ENCODE data around the gene CD14.
"Not testable (repeated sequence)": the region's sequence is repeated elsewhere in the genome, so short reads cannot be mapped to it uniquely, and the experiment has no call there.

Gene CD14

DNA sequence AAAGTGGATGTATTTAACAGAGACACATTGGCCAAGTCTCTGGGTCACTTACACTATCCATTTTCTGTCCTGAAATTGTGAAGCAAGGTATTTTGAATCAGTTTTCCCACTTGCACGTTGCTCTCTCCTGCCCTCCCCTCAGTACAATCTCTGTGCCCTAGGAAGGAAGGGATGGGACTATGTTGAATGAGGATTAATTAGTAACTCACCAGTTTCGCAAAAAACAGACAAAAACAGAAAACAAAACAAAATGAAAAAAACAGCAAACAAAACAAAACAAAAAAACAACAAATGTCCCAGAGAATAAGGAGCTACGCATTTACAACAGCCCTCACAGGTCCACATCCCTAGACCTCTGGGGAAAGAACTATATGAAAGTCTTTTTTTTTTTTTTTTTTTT, 1.1 kb upstream of the CD14 start:
- DNase-seq, result no peak

DNA sequence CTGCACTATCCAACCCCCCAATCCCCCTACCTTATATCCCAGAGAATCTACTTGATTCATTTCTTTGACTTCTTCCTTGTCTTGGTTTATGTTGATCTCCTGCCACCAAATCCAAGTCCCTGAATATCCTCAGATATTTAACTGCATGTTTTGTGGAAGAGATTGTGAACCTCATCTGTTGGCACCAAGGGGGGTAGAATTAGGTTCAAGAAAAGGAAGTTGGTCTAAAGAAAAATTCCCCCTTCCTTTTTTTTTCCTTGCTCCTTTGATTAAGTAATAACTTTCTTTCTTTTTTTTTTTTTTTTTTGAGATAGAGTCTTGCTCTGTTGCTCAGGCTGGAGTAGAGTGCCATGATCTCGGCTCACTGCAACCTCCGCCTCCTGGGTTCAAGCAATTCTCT, 526 bp upstream of the CD14 start:
- no peak for DNase-seq

DNA sequence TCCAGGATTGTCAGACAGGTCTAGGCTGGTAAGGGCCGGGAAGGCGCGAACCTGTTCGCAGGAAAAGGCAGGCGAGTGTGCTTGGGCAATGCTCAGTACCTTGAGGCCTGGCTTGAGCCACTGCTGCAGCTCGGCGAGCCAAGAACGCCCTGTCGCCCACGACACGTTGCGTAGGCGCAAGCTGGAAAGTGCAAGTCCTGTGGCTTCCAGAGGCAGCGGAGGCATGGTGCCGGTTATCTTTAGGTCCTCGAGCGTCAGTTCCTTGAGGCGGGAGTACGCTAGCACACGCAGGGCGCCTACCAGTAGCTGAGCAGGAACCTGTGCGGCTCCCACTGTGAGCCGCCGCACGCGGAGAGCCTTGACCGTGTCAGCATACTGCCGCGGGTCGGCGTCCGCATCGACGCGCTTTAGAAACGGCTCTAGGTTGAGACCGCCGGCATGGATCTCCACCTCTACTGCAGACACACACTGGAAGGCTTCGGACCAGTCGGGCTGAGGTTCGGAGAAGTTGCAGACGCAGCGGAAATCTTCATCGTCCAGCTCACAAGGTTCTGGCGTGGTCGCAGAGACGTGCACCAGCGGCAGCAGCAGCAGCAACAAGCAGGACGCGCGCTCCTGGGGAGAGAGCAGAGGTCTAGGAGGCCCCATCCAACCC, 482 bp downstream of the CD14 start:
- DNase-seq, result peak; percentile 64

DNA sequence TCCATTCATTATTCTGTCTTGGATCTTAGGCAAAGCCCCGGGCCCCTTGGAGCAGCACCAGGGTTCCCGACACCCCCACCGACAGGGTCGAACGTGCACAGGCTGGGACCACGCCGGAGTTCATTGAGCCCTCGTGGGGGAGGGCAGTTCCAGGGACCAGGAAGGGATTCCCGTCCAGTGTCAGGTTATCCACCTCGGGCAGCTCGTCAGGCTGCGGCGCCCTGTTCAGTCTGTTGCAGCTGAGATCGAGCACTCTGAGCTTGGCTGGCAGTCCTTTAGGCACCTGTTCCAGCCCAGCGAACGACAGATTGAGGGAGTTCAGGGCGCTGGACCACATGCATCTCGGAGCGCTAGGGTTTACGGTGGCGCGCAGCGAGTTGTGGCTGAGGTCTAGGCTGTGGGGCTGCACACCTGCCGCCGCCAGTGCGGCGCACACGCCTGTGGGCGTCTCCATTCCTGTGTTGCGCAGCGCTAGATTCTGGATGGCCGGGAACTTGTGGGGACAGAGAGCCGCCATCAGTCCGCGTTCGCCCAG, 1.1 kb downstream of the CD14 start:
- DNase-seq, result peak; percentile 50

DNA sequence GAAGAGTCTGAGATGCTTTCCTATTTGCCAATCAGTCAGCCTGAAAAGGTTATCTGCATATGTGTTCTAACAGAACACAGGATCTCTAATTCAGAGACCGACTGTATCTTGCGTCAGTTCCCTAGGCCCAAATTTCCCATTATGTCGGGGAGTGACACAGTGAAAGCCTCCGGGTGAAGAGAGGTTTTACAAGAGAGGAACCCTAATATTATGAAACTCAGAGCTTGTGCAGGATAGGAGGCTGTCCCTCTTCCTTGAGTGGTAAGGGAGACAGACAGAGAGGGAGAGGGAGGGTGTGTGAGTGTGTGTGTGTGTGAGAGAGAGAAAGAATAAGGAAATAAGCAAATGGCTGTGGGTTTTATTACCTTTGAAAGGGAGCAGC, 1.9 kb downstream of the CD14 start:
- DNase-seq, result no peak

DNA sequence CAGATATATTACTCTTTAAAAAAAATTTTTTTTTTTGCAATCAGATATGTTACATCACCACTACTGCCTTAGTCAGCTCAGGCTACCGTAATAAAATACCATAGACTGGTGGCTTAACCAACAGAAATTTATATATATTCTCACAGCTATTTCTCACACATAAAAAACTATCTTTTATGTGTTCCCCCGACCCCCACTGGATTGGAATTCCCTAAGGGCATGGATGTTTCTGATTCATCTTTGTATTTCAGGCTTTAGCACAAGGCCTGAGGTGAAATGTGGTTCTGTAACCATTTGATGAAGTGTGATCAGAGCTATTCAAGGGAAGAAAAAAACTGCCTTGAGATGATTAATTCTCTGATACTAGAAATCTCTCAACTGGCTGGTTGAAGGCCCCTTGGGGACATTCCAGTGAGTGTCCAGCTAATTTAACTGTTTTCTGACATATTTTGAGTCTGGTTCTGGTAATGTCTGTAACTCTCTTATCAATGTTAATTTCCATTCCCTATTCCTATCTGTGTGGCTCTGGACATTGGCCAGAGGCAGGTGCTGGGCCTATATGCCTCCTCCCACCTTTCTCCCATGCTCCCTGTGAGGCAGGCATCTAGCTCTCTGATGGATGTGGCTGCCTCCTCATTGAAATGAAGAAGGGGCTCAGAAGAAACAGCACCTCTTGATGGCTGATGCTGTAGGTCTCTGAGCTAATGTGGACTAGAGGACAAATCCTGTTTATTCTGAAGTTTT, 2.5 kb downstream of the CD14 start:
- no peak for DNase-seq

DNA sequence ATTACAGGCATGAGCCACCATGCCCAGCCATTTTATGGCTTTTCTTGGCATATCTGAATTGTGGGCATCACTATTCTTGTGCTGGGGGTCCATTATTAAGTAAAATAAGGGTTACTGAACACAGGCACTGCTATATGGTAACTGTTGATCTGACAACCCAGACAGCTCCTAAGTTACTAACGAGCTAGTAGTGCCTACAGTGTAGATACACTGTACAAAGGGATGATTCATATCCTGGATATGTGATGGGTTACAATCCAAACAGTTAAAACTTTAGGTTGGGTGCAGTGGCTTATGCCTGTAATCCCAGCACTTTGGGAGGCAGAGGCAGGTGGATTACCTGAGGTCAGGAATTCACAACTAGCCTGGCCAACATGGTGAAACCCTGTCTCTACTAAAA, 4.3 kb downstream of the CD14 start:
- no peak for DNase-seq

DNA sequence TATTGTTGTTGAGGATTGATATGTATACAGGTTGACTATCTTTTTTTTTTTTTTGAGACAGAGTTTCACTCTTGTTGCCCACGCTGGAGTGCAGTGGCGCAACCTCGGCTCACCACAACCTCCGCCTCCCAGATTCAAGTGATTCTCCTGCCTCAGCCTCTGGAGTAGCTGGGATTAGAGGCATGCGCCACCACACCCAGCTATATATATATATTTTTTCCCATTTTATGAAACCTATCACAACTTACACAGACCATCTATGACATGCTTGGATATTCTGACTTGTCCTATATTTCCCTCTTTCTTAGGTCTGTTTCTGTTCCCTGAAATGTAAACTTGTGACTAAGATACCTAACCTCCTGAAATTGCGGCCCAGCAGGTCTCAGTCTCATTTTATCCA, 5.0 kb downstream of the CD14 start:
- no peak for DNase-seq

DNA sequence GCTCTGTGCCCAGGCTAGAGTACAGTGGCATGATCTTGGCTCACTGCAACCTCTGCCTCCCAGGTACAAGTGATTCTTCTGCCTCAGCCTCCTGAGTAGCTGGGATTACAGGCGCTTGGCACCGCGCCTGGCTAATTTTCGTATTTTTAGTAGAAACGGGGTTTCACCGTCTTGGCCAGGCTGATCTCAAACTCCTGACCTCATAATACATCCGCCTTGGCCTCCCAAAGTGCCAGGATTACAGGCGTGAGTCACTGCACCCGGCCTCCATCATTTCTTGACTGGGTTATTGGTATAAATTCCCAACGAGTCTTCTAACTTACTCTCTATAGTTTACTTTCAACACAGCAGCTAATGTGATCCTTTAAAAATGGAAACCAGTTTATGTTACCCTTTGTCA, 8.1 kb downstream of the CD14 start:
- DNase-seq, result not testable (repeated sequence)

DNA sequence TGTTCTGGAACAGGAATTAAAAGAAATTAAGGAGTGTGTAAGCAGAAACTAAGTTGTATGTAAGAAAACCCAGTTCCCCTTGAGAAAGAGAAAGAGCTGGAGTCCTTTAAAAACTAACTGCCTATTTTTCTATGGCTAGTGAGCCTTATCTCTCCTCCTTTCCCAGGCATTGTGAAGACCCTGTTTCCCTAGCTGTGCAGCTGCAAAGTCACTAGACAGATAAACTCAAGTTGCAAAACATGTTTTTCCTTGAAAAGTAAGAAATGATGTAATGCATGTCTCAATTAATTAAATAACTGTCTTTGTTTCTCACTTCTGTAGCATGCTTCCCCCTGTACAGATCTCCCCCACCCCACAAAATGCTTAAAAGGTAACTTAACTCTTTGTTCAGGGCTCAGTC, 9.9 kb downstream of the CD14 start:
- DNase-seq, result not testable (repeated sequence)

DNA sequence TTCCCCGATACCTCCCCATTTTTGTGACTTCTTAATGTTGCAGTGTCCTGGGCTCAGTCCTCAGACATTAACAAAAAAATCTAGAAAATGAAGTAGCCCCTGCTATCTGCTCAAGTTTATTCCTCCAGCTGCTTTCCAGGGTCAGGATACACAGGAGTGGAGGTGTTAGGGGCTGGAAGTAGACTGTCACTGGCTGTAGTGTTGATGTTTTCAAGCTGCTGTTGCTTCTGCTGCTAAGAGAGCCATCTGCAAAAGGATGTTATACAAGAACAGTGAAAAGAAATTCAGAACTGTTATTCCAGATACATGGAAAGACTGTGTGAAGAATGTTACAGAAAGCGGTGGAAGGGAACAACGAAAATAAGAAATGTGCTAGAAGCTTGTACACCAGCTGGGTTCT, 10.7 kb downstream of the CD14 start:
- no peak for DNase-seq

DNA sequence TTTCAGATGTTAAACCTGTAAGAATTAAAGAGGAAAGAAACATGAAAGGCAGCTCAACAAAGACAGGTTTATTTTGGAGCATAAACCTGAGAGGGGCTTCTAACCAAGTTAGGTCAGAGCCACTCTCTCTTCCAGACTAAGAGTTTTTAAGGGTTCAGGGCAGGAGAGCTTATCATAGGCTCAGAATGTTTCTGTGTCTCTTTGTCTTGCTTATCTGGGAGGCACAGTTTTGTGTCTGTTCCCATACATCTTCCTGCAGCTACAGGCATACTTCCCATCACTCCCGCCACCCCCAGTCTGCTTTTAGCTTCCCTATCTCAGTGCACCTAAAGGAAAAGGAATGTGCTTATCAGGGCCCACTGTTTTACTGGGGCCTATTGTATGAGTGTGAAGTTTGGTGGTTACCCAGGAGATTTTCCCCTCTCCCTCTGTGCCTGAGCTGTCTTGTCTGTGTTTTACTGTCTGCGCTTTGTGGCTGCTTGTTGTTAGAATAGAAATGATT, 21.9 kb downstream of the CD14 start:
- DNase-seq, result no peak

DNA sequence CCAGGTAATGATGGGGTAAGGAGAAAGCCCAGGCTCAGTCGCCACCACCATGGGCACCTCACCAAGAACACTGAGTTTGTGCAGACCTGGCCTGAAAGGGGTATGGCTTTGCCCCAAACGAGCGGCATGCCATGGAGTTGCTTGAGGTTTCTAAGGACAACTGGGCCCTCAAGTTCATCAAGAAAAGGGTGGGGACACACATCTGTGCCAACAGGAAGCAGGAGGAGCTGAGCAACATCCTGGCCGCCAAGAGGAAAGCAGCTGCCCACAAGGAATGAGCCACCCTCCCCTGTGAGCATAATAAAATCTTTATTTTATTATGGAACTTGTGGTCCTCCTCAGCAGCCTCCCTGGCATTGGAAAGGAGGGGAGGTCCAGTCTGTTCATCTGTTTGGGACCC, 23.8 kb downstream of the CD14 start:
- no peak for DNase-seq

DNA sequence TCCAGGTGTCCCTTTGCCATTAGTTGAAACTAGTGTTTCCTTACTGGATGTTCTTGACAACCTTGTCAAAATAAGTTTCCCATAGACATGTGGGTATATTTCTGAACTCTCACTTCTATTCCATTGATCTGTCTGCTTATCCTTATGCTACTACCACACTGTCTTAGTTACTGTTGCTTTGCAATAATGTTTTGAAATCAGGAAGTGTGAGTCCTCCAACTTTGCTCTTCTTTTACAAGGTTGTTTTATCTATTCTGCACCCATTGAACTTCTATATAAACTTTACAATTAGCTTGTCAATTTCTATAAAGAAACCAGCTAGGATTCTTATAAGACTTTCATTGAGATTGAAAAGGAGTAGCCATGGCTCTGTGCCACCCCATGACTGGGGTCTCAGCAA, 24.3 kb downstream of the CD14 start:
- DNase-seq, result no peak

DNA sequence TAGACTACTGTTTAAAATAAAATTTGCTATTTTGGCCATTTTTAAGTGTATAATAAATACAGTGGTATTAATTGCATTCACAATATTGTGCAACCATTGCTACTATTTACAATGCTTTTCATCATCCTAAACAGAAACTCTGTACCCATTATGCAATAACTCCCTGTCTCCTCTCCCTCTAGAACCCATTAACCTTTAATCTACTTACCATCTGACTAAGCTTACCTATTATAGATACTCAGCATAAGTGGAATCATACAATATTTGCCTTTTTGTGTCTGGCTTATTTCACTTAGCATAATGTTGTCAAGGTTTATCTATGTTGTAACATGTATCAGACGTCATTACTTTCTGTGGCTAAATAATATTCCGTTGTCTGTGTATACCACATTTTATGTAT, 25.9 kb downstream of the CD14 start:
- DNase-seq, result no peak

DNA sequence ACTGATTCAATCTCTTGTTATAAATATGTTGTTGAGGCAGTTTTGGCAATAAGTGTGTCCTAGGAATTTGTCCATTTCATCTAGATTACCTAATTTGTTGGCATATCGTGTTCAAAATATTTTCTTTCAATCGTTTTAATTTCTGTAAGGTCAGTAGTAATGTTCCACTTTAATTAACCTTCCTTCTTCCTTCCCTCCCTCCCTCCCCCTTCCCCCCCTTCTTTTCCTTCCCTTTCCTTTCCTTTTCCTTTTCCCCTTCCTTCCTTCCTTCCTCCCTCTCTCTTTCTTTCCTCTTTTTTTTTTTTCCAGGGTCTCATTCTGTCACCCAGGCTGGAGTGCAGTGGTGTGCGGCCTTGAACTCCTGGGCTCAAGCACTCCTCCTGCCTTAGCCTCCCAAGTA, 27.1 kb downstream of the CD14 start:
- DNase-seq, result no peak

DNA sequence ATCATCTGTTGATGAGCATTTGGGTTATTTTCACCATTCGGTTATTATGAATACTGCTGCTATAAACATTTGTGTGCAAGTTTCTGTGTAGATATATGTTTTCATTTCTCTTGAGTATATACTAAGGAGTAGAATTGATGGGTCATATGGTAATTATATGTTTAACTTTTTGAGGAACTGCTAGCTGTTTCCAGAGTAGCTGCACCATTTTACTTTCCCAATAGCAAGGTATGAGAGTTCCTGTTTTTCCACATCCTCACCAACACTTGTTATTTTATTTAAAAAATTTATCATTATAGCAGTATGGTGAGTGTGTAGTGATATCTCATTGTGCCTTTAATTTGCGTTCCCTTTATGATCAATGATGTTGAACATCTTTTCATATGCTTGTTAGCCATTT, 29.2 kb downstream of the CD14 start:
- no peak for DNase-seq

DNA sequence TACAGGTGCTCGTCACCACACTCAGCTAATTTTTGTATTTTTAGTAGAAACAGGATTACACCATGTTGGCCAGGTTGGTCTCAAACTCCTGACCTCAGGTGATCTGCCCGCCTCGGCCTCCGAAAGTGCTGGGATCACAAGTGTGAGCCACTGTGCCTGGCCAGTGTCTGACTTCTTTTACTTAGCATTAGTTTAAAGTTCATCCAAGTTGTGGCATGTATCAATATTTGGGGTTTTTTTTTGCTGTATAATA, 29.6 kb downstream of the CD14 start:
- DNase-seq, result not testable (repeated sequence)

DNA sequence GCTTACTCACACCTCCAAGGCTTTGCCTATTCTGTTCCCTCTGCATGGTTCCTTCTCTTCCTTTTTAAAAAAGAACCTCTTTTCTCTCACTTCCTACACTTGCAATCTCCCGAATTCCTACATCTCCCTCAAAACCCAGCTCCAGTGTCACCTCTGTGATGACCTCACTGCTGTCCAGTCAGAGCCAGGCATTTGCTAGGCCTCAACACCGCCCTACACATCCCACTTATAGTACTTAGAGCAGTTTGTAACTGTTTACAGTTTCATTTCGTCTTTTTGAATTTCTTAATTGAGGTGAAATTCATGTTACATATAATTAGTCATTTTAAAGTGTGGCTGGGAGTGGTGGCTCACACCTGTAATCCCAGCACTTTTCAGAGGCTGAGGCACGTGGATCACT, 30.8 kb downstream of the CD14 start:
- no peak for DNase-seq

DNA sequence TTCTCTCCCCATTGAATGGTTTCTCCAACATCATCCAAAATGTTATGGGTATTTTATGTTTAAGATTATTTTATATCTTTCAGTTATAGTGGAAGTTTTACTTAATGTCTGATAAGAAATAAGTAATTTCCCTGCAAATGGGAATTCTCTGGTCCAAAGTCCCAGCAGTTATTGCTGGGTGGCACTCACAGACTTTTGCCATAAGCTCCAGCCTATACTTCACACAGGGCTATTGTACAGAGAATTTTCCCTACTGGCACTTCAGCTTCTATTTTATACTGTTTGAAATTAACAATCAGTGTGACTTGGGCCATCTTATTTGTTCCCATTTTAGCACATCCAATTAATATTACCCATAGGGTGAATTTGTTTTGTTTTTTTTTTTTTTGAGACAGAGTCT, 32.9 kb downstream of the CD14 start:
- DNase-seq, result no peak

DNA sequence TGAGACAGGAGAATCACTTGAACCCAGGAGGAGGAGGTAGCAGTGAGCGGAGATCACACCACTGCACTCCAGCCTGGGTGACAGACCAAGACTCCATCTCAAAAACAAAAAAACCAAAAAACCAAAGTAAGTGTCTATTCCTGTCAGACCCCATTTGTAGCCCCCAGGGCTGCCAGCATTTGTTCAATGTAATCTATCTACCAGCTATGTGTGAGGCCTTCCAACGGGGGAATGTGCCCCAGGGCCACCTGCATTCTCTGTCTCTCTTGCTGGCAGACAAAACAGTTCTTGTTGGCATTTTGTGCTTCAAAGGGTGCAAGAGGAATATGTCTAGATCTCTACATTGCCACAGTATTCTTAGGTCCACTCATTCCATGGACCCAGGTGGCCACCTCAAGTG, 34.1 kb downstream of the CD14 start:
- DNase-seq, result no peak

DNA sequence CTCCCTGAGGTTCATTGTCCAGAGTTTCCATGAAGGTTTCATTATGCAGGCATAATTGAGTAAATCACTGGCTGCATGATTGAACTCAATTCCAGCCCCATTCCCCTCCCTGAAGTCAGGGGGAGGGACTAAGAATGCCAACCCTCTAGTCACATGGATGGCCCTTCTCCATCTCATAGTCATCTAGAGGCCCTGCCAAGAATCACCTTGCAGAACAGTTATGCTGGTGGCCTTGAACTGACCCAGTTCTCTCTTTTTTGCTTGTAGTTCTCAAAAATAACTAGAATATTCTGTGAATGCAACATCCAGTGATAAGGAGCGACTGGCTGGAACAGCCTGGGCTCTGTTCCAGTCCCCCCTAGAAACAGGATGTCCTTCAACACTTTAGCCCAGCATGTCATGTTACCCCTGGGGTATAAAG, 36.6 kb downstream of the CD14 start:
- DNase-seq, result no peak

DNA sequence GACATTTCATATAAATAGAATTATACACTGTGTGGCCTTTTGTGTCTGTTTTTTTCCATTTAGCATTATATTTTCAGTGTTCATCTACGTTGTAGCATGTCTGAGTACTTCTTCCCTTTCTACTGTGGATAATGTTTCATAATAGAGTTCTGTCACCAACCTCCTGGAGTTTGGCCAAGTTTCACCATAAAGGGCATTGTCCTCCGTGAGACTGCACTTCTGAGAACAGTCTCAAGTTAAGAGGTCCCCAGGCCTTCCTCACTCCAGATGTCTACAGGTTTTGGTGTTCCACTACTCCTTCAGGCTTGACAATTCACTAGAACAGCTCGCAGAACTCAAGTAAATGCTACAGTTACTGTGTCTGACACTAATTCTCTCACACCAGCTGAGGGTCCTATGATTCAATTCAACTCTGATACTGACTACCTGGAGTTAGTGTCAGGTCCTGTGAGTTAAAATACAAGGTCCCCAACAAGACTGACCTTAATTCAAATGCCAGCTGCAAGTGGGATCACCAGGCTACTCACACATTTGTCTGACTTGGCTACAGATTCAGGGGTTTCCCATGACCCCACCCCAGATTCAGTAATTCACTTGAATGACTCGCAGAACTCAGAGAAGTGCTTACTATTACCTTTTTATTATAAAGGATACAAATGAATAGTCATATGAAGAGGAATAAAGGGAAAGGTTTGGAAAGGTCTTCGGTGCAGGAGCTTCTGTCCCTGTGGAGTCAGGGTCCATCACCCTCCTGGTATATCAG, 37.3 kb downstream of the CD14 start:
- no peak for DNase-seq

DNA sequence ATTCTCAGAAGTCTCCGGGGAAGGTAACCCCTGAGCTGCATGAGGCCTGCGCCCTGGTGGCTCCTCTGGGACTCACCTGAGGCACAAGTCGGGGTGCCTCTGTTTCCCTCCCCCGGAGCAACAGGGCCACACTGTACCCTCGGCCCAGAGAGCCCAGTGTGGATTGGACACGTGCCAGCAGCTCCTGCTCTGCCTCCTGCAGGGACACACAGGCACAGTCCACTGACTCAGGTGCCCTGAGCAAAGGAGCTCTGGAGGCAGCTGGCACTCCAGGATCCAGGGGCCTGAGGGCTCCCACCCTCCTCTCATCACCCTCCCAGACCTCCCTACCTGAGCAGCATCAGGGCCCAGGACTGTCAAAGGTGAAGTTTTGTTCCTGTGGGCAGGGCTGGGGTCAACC, 38.8 kb downstream of the CD14 start:
- no peak for DNase-seq
